HG03439 (cell line): ENCODE measurements around the gene HOMER2.
"Not testable (repeated sequence)": the region's sequence is repeated elsewhere in the genome, so short reads cannot be mapped to it uniquely, and the experiment has no call there.

ENCODE experiments used
- ATAC-seq: cut with Tn5 transposase; IDR thresholded peaks from one replicate; pipeline ENCODE4 v1.9.1; 2021; ENCODE audit warnings: mild to moderate bottlenecking, moderate library complexity; ENCODE audit not compliant: unreplicated experiment

HOMER2 gene

DNA sequence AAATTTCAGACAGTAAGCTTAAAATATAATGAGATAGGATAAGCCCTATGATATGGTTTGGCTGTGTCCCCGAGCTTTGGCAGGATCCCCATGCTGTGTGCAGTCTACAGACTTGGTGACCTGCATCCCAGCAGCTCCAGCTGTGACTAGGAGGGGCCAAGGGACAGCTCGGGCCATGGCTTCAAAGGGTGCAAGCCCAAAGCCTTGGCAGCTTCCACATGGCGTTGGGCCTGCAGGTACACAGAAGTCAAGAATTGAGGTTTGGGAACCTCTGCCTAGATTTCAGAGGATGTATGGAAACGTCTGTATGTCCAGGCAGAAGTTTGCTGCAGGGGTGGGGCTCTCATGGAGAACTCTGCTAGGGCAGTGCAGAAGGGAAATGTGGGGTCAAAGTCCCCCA lies 86.9 kb downstream of the HOMER2 start:
- not testable (repeated sequence) for ATAC-seq

DNA sequence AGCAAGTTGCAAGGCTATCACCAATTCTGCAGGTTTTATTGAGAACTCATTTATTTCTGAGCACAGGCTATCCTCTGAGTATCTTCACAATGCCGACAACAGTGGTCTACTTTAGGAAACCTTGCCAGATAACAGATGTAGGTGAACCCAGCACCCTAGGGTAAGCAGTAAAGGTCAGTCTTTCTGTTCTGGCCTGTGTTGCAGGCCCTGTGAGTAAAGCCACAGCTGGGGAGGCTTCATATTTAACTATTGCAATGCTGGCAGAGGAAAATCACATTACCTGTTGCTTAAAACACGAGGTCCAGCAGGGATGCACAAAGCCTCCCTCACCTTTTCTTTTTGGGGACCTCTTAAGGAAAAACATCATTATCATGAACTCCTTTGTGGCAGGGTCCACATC lies 87.6 kb downstream of the HOMER2 start:
- ATAC-seq: no peak

DNA sequence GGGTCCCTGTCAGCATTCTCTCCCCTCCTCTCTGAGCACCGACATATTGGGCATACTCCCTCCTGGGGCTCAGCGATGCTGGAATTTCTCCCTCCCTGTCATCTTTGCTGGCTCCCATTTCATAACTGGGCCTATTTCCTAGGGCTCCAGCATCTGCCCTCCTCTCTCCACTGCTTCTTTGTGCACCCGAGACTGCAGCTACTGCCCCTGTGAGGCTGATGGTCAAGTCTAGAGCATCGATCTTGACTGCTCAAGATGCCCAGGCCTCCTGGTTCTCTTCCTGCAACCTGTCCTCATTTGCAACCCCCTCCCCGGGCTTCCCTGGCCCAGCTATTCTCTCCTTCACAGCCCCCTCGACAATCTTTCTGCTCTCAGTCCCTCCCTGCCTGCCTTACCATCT lies 89.6 kb downstream of the HOMER2 start:
- no peak for ATAC-seq

DNA sequence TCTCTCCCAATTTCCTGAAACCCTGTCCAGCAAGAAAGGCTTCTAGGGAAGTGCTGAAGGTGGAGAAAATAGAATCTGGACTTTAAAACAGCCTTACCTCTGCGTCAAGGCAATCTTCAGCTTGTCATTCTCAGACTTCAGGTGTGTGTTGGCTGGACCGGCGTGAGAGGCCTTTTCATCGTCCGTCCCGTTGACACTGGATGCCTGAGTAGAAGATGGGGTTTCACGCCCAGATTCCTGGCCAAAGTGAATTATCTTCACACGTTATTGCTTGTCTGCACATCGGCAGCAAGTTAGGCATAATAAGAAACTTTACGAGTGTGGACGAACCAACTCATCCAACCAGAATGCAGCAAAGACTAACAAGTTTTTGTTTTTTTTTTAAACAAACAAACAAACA lies 93.6 kb downstream of the HOMER2 start:
- no peak for ATAC-seq

DNA sequence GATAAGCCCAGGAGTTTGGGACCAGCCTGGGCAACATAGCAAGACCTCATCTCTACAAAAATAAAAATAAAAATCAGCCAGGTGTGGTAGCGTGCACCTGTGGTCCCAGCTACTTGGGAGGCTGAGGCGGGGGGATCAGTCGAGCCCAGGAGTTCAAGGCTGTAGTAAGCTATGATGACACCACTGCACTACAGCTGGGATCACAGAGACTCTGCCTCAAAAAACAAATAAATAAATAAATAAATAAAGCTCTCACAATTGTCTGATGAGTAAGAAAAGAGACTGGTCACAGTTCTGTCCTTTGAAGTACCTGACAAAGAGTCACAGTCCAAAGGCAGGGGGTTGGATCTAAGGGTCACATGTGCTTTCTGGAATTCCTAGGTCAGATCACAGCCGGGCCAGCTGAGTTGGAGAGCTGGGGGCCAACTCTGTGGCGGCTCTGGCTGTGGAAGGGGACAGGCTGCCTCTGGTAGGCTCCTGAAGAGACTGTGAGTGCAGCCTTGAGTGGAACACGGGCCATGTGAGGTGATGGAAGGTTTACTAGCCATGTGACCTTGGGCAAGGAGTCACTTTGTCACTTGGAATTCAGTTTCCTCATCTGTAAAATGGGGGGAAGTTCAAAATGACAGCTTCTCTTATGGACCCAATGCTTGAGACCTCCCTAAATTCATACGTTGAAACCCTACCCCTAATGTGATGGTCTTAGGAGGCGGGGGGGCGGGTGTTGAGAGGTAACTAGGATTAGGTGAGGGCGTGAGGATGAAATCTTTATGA lies 95.9 kb downstream of the HOMER2 start:
- no peak for ATAC-seq

DNA sequence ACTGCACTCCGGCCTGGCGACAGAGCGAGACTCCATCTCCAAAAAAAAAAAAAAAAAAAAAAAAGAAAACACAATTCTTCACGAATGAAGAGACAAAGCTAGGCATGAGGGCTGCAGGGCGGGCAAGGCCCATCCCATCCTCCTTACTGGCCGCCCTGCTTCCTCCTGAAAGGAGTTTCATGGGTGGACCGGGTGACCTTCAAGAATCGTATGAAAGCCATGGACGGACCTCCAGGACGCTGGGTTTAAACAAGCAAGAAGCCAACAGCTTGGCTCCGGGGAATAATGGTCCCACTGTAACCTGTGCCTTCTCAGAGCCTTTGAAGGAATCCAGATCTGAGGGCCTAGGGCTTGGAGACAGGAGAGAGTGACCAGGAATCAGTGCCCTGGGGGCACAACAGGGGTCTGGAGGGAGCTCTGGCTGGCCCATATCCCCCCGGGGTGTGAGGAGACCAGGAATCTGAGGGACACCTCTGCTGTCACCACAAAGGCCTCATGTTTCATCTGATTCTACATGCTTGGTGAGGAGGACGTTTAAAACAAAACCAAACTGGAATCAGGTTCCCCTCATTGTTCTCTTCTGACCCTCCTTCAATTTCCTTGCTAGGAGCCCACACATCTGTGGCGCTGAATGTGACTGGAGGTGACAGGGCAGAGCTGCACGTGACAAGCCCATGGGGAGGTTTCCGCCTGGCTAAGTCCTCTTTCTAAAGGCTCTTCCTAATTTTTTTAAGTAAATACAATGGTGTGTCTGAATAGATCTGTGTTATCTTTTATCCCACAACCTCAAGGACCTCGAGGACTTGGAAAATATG lies 97.0 kb downstream of the HOMER2 start:
- ATAC-seq: no peak

DNA sequence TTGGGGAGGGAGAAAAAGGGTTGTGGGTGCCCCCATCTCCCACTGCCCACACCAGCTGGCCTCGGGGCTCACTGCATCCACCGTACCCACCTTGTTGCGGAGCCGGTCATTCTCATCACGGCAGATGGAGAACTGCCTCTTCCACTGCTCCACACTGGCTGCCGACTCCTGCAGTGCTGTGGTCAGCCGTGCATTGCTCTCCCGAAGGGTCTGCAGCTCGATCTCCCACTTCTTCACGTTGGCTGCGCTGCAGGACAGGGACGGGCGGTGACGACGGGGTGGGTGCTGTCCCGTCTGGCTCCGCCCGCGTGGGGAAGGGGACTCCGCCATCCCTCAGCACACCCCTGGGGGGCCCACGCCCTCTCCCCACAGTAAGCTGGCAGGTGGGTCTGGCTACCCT lies 98.0 kb downstream of the HOMER2 start:
- no peak for ATAC-seq

DNA sequence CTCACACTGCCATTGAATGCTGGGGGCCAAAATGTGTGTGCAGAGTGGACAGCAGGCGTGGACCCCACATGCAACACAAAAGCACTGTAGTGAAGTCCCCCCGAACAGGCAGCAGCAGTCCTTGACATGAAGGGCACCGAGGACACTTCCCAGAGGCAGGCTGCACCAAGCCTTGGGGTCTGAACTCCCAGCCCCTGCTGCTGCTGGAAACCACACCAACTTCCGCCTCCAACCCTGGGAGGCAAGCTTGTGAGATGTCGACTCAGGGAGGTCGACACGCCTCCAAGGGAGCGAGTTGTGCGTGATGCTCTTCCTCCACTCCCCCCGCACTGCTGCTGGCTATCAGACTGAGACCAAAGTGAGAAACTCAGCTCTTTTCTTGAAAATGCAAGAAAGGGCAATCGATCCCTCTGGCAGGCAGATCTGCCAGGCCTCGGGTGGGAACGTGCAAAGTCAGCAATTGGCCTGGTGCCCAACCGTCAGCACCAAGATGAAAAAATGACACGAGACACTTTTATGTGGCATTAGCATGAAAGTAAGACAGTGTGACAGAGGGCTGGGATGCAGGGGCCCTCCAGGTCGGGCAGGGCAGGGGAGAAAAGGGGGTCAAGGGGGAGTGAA lies 99.5 kb downstream of the HOMER2 start:
- no peak for ATAC-seq

DNA sequence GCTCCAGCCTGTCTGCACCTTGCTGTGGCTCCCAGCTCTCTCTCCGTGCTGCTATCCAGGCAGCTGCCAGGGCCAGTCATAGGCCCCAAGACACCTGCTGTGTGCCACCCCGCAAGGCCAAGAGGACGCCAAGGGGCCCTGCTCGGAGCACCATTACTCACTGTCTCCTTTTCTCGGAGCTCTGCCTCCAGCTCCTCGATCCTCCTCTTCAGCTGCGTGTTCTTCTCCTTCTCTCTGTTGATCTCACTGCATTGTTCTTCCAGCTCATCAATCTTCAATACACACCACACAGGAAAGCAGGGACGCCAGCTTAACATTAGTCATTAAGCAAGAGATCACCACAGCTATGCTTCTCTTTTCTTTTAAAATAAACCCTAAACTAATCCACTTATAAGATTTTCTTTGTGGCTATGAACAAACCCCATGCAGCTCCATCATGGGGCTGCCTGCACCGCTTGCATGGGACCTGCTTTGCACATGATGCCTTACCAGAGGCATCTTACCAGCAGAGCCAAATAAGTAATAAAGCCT lies 100.5 kb downstream of the HOMER2 start:
- no peak for ATAC-seq

DNA sequence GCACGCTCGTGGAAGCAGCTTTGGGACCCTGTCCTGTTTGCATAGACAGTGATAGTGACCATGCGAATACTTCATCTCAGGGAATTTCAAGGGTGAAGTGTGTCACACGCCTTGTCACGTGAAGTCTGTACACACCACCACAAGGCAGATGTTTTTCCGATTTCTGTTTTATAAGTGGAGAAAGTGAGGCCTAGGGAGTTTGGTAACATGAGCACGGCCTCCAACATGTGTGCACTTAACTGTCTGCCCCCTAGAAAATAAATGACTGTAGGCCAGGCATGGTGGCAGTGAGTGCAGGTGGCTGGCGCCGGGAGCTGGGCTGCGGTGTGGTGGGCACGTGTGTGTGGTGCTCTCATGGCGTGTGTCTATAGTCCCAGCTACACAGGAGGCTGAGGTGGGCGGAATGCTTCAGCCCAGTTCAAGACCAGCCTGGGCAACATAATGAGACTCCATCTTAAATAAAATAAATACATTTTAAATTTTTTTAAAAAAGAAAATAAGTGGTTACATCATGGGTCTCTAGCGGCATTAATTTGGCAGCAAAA lies 101.1 kb downstream of the HOMER2 start:
- ATAC-seq: no peak

DNA sequence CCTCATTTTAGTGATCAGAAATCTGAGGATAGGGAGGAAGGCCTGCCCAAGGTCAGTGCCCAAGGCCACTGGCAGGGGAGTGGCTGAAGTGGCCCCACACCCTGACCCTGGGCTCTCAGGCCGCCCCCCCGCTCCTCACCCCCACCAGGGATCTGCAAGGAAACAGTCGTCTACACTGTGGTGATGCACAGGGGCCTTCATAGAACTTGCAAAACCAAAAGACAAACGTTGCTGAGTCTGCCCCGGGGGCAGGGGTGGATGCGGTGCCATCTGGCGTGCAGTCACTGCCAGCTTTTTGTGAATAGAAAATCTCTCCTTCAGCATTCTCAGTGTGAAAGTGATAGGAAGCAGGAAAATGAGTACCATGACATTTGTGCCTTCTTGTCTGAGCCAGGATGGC lies 101.8 kb downstream of the HOMER2 start:
- no peak for ATAC-seq

DNA sequence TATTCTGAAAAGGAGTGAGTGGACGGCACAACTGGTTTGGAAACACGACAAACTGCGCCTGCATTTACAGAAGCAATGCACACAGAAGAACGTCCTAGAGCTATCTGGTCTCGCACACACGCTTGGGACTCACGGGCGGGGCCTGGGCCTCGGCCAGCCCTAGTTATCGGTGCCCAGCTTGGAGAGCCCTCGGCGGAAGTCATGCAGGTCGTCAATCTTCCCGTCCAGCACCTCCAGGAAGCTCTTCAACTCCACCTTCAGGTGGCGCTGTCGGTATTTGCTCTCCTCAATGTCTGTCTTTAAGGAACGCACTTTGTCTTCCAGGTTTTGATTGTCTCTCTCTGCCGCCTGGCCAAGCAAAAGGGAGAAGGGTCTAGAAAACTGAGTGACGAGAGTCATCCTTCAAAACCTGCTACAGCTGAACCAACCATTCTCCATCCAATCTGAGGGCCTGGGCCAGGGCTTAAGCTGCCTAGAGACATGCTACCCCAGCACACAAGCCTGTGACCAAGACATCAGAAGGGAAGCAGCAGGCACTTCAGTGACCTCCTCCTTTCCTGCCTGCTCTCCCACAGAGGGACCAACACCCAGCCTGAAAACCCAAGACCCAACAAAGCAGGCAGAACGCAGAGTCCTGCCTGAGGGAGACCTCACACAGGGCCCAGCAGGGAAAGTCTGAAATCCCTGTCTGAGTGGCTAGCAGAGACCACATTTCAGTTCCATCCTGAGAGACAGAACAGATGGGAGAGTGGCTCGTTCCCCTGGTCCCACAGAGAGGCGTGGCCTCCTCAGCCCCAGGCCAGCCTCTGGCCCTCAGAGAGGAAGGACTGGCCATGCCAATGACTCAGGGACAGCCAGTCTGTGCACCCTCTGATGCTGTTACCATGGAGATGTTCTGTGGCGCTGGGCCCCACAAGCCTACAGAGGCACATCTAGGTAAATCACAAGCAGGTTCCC lies 102.7 kb downstream of the HOMER2 start:
- ATAC-seq: peak; percentile 47

DNA sequence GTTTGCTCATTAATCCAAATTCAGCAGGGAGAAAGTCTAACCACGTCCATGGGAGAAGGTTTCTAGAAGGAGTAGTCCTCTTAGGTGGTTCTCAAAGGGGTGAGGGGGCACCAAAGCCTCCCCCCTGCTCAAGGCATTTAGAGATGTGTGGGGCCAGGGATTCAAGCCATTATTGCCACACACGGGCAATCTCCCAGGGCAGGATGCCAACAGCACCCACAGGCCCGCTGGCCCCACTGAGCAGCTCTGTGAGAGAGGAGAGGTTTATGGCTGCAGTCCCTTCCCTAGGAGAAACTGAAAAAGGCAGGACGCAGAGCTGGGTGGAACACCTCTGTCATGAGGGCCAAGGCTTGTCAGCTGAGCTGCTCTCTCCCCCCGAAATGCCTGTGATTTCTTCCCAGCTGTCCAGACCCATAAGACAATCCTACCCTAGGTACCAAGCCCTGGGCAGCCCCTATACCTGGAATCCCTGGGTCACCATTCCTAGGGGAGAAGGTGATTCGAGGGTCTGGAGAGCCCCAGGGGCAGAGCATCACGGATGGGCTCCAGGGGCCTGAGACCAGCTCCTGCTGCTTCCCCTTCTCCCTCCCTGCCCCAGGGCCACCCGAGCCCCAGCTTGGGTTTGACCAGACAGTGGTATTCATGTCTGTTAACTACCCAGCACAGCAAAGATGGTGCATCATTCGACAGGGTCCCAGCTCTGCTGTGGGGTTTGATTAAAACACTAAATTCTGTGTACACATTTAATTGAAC lies 104.1 kb downstream of the HOMER2 start:
- no peak for ATAC-seq

DNA sequence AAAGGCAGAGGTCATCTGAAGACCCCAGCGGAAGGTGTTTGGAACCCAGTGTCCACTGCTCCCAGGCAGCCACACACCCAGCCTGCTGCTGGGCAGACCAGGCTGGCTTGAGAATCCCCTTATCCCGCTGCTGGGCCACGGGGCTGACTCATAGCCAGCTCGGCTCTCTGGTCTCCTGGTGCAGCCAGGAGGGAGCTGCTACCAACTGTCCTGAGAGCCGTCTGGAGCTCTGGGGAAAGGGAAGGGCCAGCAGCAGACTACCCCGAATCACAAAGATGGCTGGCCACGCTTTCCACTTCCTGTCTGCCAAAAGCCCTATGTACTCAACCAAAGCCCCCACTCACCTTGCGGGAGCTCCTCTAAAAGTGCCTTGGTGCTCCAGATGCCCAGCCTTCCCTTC lies 104.8 kb downstream of the HOMER2 start:
- no peak for ATAC-seq

DNA sequence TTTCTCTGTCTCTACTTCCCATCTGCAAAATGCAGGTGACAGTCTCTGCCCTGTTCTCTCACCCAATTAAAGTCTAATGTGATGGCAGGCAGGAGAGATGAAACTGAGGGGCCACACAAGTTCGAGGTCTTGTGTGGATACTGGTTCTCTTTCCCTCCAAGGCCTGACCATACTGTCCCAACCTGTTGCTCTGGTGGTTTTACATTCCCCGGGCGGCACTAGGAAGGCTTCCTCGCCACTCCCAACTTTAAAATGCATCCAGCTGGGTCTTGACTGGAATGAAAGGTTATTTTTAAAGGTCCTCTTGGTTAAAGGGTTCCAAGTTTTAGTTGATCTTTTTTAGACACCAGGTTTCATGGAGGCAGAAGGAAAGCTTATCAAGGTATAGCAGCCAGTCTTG lies 105.9 kb downstream of the HOMER2 start:
- ATAC-seq: no peak

DNA sequence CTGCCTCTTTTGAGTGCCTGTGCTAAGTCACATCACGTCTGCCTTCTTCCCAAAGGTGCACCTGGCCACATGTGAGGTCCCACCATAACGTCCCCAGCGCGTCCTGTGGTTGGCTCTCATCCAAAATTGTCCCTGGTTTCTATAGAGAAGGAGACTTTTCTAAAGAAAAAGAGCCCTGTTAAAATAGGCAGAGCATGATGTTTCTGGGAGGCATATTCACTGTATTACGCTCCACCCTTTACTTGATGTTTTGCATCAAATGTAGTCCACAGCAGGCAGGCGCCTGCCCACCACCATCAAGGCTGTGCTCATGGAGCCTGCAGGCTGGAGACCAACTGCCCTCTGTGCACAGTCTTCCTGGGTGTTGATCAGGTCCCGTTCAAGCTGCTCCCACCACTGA lies 106.8 kb downstream of the HOMER2 start:
- ATAC-seq: no peak

DNA sequence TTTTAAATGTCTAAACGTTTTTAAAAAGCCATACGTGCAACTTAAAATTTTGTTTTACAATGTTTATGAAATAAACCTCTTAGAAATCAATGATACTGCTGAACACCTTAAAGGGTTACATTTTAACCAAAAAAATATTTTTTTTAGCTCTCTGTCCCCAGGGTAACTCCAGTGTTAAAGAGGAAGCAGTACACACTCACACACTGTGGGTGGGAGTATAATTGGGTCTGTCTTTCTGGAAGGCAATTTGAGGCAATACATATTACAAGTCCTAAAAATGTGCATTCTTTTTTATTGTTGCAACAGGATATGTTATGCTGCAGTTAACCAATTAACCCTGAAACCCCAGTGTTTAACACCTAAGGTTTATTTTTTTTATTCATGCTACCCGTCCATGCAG lies 109.0 kb downstream of the HOMER2 start:
- no peak for ATAC-seq

DNA sequence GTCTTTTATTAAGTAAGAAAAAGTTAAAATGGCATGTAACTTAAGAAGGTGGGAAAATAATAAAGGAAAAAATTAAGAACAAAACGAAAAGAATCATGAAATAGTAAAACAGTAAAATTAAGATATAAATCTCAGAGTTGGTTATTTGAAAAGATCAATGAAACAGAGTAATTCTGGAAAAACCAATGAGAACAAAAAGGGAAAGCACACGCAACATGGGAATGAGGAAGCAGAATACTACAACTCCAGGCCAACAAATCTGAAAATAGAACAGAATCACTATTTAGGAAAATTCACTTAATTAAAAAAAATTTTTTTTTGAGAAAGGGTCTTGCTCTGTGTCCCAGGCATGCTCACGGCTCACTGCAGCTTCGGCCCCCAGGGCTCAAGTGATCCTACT lies 112.4 kb downstream of the HOMER2 start:
- ATAC-seq: no peak

DNA sequence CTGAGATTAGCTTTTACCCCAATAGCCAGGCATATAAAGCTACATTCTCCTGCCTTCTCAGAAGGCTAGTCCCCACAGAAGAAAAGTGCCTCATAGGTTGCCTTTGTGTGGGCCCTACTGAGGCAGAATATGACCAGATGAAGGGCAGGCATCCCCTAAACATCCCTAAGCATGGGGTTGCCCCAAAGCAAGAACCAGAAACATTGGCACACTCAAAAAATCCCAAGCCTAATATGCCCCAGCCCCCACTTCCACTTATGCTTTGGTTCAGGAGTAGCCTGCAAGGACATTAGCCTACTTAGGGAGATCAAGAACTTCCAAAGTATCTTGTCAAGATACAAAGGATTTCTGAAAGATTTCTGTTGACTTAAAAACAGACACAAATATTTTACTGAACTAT lies 113.4 kb downstream of the HOMER2 start:
- no peak for ATAC-seq
